ENCODE data around the gene MYO15A. TPM values are rescaled to one million over a fixed set of nuclear protein-coding genes. Genes with fewer than 3 reads are reported as not detected.

The MYO15A gene
- total and polyA plus RNA-seq, 12 donors: 0.44 to 3.5 (median 0.88) TPM; not detected in 2

DNA sequence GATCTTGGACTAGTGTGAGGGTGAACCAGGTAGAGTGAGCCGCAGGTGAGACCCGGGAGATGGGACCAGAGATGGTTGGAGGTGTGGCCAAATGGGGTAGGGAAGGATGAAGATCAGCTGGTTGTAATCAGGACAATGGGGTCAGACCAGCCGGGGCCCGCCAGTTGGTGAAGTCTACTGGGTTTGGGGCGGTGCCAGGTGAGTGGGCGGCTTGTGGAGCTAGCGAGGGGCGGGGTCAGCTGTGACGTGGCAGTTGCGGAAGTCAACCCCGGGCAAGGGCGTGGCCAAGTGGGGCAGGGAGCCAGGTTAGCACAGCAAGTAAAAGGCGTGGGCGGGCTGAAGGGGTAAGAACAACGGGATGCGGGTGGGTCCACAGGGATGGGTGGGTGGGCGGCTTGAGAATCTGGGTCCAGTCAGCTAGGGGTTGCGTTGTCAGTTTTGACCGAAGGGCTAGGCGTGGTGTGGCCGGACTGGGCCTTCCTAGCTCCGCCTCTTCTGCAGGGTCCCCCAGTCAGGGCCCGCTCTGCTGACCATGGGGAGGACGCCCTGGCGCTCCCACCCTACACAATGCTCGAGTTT lies 49.6 kb downstream of the MYO15A start:
- Histone ChIP-seq H3K9me3 (replicated peaks in 1 of 3) (no peaks in the 10 kb centered on the region), H3K4me1 (replicated peaks in 1 of 2) (peaks cover 4 to 9% of the 10 kb centered on the region in 2 donors), H3K4me3 (peak overlapping the region in 1 of 4 donors; percentile 59), H3K27me3 (no peaks in the 10 kb centered on the region), H3K36me3 (replicated peaks in 1 of 2) (no peaks in the 10 kb centered on the region), H3K27ac (peak overlapping the region in 2 of 5 donors; percentile 34 to 81)
- peak; percentile 87 to 95 (median 92) for DNase-seq
- no peak for TF ChIP-seq POLR2A (IDR thresholded peaks at IDR 0.05)
- TF ChIP-seq, protein P1, sequence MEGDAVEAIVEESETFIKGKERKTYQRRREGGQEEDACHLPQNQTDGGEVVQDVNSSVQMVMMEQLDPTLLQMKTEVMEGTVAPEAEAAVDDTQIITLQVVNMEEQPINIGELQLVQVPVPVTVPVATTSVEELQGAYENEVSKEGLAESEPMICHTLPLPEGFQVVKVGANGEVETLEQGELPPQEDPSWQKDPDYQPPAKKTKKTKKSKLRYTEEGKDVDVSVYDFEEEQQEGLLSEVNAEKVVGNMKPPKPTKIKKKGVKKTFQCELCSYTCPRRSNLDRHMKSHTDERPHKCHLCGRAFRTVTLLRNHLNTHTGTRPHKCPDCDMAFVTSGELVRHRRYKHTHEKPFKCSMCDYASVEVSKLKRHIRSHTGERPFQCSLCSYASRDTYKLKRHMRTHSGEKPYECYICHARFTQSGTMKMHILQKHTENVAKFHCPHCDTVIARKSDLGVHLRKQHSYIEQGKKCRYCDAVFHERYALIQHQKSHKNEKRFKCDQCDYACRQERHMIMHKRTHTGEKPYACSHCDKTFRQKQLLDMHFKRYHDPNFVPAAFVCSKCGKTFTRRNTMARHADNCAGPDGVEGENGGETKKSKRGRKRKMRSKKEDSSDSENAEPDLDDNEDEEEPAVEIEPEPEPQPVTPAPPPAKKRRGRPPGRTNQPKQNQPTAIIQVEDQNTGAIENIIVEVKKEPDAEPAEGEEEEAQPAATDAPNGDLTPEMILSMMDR (IDR thresholded peaks at IDR 0.05): no peak
- 10 to 24% (median 10%) methylated on average over 9 to 26 of the region's 26 CpGs for WGBS, 4 donors
- intact Hi-C loops (cut with DNase I): no loop called here

DNA sequence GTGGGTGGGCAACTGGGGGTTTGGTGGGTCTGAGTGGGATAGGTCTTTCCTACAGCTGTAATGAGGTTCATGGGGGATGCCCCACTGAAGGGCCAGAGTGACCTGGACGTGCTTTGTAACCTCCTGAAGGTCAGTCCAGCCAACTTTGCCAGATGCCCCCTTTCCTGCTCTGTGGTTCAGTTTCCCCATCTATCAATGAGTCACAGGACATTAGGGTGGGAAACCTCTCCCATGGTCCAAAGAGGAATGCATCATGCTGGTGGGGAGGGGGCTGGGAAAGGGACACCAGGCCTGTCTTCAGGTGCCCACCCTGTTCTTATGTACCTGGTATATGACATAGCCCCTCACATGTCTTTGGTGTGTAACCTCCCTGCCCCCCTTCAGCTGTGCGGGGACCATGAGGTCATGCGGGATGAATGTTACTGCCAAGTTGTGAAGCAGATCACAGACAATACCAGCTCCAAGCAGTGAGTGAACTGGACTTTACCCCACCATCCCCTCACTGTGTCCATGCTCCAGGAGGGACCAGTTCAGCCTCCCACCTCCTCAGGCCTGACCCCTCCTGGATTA lies 51.1 kb downstream of the MYO15A start:
- Histone ChIP-seq H3K4me1 (replicated peaks in 1 of 2) (peaks cover 4 to 7% of the 10 kb centered on the region in 2 donors), H3K27me3 (no peaks in the 10 kb centered on the region), H3K27ac (no peak overlapping the region), H3K4me3 (no peak overlapping the region), H3K36me3 (replicated peaks in 1 of 2) (no peaks in the 10 kb centered on the region), H3K9me3 (replicated peaks in 1 of 3) (no peaks in the 10 kb centered on the region)
- intact Hi-C loops (cut with DNase I): no loop called here
- WGBS, 4 donors: 74 to 83% (median 80%) methylated on average over 3 of the region's 3 CpGs
- TF ChIP-seq, protein P1 (IDR thresholded peaks at IDR 0.05): no peak
- no peak for TF ChIP-seq POLR2A (IDR thresholded peaks at IDR 0.05)
- no peak for DNase-seq

DNA sequence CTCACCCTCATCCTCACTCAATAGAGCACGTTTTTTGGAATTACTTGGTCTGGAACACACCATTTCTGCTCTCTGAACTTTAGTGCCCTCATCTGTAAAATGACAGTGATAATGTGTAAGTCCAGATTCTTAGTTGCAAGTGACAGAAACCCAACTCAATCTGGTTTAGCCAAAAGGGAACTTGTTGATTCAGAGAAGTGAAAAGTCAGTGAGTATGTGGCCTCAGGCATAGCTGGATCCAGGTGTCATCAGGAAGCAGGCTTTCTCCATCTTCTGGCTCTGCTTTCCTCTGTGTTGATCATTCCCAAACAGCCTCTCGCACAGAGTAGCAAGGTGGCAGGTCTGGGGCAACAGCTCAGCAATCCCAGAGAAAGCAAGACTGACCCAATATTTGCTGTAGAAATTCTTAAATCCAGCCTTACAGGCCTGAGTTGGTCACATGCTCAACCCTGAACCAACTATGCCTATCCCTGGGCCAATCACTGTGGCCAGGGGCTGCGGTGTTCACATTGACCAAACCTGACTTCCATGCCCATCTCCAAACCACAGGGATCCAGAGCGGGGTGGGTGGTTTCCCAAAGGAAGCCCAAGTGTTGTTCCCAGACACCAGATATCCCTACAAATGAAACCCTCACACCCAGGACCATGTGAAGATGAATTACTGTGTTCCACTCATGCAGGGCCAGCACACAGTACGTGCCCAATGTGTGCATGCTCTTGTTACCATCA lies 51.7 kb downstream of the MYO15A start:
- TF ChIP-seq POLR2A (IDR thresholded peaks at IDR 0.05): no peak
- TF ChIP-seq, protein P1 (IDR thresholded peaks at IDR 0.05): no peak
- H3K27ac ChIP-seq: no peak overlapping the region
- peaks cover 4 to 7% of the 10 kb centered on the region in 2 donors for H3K4me1 ChIP-seq (replicated peaks in 1 of 2)
- no peak overlapping the region for H3K4me3 ChIP-seq
- DNase-seq: no peak
- H3K36me3 ChIP-seq (replicated peaks in 1 of 2): no peaks in the 10 kb centered on the region
- 90 to 96% (median 94%) methylated on average over 5 of the region's 5 CpGs for WGBS, 4 donors
- no peaks in the 10 kb centered on the region for H3K9me3 ChIP-seq (replicated peaks in 1 of 3)
- H3K27me3 ChIP-seq: no peaks in the 10 kb centered on the region
- intact Hi-C loops (cut with DNase I): no loop called here

Data from adrenal gland (tissue), 12 donors.